ENCODE measurements around the gene SMIM24.

- TF ChIP-seq CTCF (conservative IDR thresholded peaks at IDR 0.05; ENCODE audit: low read length) = peak; percentile 74
- TF ChIP-seq EZH2phosphoT487 (IDR thresholded peaks at IDR 0.05; ENCODE audit: borderline replicate concordance) = no peak
These were observed 40.2 kb downstream of the SMIM24 start for GRCh38 chr19:3440082-3440481.
